Measurements from ENCODE around the gene REP15. TPM values are rescaled to one million over a fixed set of nuclear protein-coding genes. Genes with fewer than 3 reads are reported as not detected.

The REP15 gene
- polyA plus RNA-seq, 1 donor (not counting 4 experiments of a cell fraction or from before 2014, with no cell fraction given), result 1.8 TPM

- H2AFZ ChIP-seq (ENCODE audit: control insufficient read depth, low read length), result no peak overlapping the region
- peaks cover 4% of the 10 kb centered on the region for H3K79me2 ChIP-seq (ENCODE audit: control insufficient read depth, insufficient read depth, low read length)
- no peak for DNase-seq (ENCODE audit: low read depth, low spot score)
- dilution Hi-C loops (cut with MboI; ENCODE audit: extremely low pct_ligation_motif_present, low sequenced_read_pairs), result no loop called here
- no peaks in the 10 kb centered on the region for H4K20me1 ChIP-seq (ENCODE audit: control insufficient read depth, extremely low read depth, insufficient read depth, low read length)
- peaks cover 6 to 12% of the 10 kb centered on the region in 2 experiments for H3K36me3 ChIP-seq (ENCODE audit: control insufficient read depth in 2 of 2, extremely low read depth in 1 of 2, insufficient read depth in 2 of 2, low read length in 2 of 2)
- no peak overlapping the region for H3K4me2 ChIP-seq (ENCODE audit: control insufficient read depth, extremely low read depth, insufficient read depth, low read depth, low read length)
- H3K27ac ChIP-seq (ENCODE audit: control insufficient read depth, insufficient read depth, low read length), result no peak overlapping the region
- no peaks in the 10 kb centered on the region for H3K4me1 ChIP-seq (ENCODE audit: control insufficient read depth, extremely low read depth, insufficient read depth, low read length)
- no peaks in the 10 kb centered on the region for H3K9me3 ChIP-seq (ENCODE audit: control insufficient read depth, low read depth, low read length)
- H3K9me1 ChIP-seq (ENCODE audit: control insufficient read depth, extremely low read depth, insufficient read depth, low read length), result no peaks in the 10 kb centered on the region
- no peak overlapping the region for H3K9ac ChIP-seq (ENCODE audit: control insufficient read depth, extremely low read depth, insufficient read depth, low read length)
- H3K4me3 ChIP-seq (ENCODE audit: control insufficient read depth in 2 of 3, extremely low read depth in 1 of 3, insufficient read depth in 2 of 3, low read depth in 1 of 3, low read length in 3 of 3), result no peak overlapping the region
- H3K27me3 ChIP-seq (ENCODE audit: control insufficient read depth, extremely low read depth, insufficient read depth, low read length), result no peaks in the 10 kb centered on the region
- FAIRE-seq, result no peak
- peak; percentile 44 to 58 (median 48) for TF ChIP-seq CTCF (optimal IDR thresholded peaks at IDR 0.05 in 1 of 3, IDR thresholded peaks at IDR 0.05 in 1 of 3, conservative IDR thresholded peaks at IDR 0.05 in 1 of 3; ENCODE audit: extremely low read depth in 1 of 3, insufficient read depth in 2 of 3, low read length in 3 of 3)
- TF ChIP-seq EZH2 (IDR thresholded peaks at IDR 0.05; ENCODE audit: low read length), result no peak
Observed at GRCh38 chr12:27732281-27732680, 36.0 kb downstream of the REP15 start.

- H2AFZ ChIP-seq (ENCODE audit: control insufficient read depth, low read length), result no peak overlapping the region
- H3K4me3 ChIP-seq (ENCODE audit: control insufficient read depth in 2 of 3, extremely low read depth in 1 of 3, insufficient read depth in 2 of 3, low read depth in 1 of 3, low read length in 3 of 3), result no peak overlapping the region
- DNase-seq (ENCODE audit: low read depth, low spot score), result no peak
- H3K27me3 ChIP-seq (ENCODE audit: control insufficient read depth, extremely low read depth, insufficient read depth, low read length), result no peaks in the 10 kb centered on the region
- no peak overlapping the region for H3K27ac ChIP-seq (ENCODE audit: control insufficient read depth, insufficient read depth, low read length)
- H4K20me1 ChIP-seq (ENCODE audit: control insufficient read depth, extremely low read depth, insufficient read depth, low read length), result no peaks in the 10 kb centered on the region
- H3K79me2 ChIP-seq (ENCODE audit: control insufficient read depth, insufficient read depth, low read length), result peaks cover 3% of the 10 kb centered on the region
- H3K9me1 ChIP-seq (ENCODE audit: control insufficient read depth, extremely low read depth, insufficient read depth, low read length), result no peaks in the 10 kb centered on the region
- H3K4me1 ChIP-seq (ENCODE audit: control insufficient read depth, extremely low read depth, insufficient read depth, low read length), result no peaks in the 10 kb centered on the region
- TF ChIP-seq EZH2 (IDR thresholded peaks at IDR 0.05; ENCODE audit: low read length) (no peak), CTCF (optimal IDR thresholded peaks at IDR 0.05 in 1 of 3, IDR thresholded peaks at IDR 0.05 in 1 of 3, conservative IDR thresholded peaks at IDR 0.05 in 1 of 3; ENCODE audit: extremely low read depth in 1 of 3, insufficient read depth in 2 of 3, low read length in 3 of 3) (peak; percentile 71 to 86 (median 83))
- FAIRE-seq, result peak; percentile 93
- no peak overlapping the region for H3K4me2 ChIP-seq (ENCODE audit: control insufficient read depth, extremely low read depth, insufficient read depth, low read depth, low read length)
- dilution Hi-C loops (cut with MboI; ENCODE audit: extremely low pct_ligation_motif_present, low sequenced_read_pairs), result no loop called here
- peaks cover 6 to 12% of the 10 kb centered on the region in 2 experiments for H3K36me3 ChIP-seq (ENCODE audit: control insufficient read depth in 2 of 2, extremely low read depth in 1 of 2, insufficient read depth in 2 of 2, low read length in 2 of 2)
- H3K9me3 ChIP-seq (ENCODE audit: control insufficient read depth, low read depth, low read length), result no peaks in the 10 kb centered on the region
- H3K9ac ChIP-seq (ENCODE audit: control insufficient read depth, extremely low read depth, insufficient read depth, low read length), result no peak overlapping the region
Observed at GRCh38 chr12:27733052-27733656, 36.9 kb downstream of the REP15 start.
